Heart left ventricle (tissue), 13 donors: ENCODE data around the gene GIMAP6.
"Not testable (repeated sequence)": the region's sequence is repeated elsewhere in the genome, so short reads cannot be mapped to it uniquely, and the experiment has no call there.

Source experiments
- POLR2A ChIP-seq, 2 donors: fragments of 450-650 bp; IDR thresholded peaks; one replicate each; pipeline ENCODE4 v1.6.1; 2017; ENCODE audit warnings: antibody characterized with exemption in 2 of 2, mild to moderate bottlenecking in 2 of 2, moderate library complexity in 2 of 2
- TF ChIP-seq, protein P1 (sequence below), 12 donors: fragments of 200-600 bp; sonication (generic) in 4 of 12; IDR thresholded peaks; one replicate each; pipeline versions ENCODE4 v1.5.0 to v1.8.0; 2018 to 2022; ENCODE audit warnings: antibody characterized with exemption in 12 of 12, mild to moderate bottlenecking in 5 of 12
- donor health status: ischemic (EF 13 %, LVEDD 7.1; RV severe dilation, severe dysfunction).
- donor health status: DM: no; HTN: yes; CAD: no.
- donor health status: DM: no; HTN: no; CAD: no.
- donor health status: ischemic (EF 25% LVEDD 6.9; RV normal size, moderate dysfunction).
- donor health status: ischemic (EF 25% LVEDD 5.7; RV mildly dilated, moderate dysfunction).
- donor health status: ischemic (EF 35%, LVEDD 5.7; RV mildly dilated, moderate dysfunction).
- donor health status: nonischemic (EF 11% LVEDD 7.7; RV severe dilation, severe dysfunction).
- donor health status: DM: yes; HTN: yes; CAD: no.
- donor health status: PGD.
- donor health status: ischemic (EF 29% LVEDD 5.4; RV normal size, mild dysfunction).
- donor health status: nonischemic (EF 23%, LVEDD 6.1; RV moderate dilation, normal function).

DNA sequence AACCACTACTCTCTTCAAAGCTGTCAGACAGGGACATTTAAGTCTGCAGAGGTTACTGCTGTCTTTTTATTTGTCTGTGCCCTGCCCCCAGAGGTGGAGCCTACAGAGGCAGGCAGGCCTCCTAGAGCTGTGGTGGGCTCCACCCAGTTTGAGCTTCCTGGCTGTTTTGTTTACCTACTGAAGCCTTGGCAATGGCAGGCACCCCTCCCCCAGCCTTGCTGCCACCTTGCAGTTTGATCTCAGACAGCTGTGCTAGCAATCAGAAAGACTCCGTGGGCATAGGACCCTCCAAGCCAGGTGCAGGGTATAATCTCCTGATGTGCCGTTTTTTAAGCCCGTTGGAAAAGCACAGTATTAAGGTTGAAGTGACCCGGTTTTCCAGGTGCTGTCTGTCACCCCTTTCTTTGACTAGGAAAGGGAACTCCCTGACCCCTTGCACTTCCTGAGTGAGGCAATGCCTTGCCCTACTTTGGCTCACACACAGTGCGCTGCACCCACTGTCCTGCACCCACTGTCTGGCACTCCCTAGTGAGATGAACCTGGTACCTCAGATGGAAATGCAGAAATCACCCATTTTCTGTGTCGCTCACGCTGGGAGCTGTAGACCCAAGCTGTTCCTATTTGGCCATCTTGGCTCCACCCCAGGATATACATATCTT lies 52.1 kb downstream of the GIMAP6 start:
- not testable (repeated sequence) for TF ChIP-seq POLR2A (IDR thresholded peaks at IDR 0.05)
- TF ChIP-seq, protein P1, sequence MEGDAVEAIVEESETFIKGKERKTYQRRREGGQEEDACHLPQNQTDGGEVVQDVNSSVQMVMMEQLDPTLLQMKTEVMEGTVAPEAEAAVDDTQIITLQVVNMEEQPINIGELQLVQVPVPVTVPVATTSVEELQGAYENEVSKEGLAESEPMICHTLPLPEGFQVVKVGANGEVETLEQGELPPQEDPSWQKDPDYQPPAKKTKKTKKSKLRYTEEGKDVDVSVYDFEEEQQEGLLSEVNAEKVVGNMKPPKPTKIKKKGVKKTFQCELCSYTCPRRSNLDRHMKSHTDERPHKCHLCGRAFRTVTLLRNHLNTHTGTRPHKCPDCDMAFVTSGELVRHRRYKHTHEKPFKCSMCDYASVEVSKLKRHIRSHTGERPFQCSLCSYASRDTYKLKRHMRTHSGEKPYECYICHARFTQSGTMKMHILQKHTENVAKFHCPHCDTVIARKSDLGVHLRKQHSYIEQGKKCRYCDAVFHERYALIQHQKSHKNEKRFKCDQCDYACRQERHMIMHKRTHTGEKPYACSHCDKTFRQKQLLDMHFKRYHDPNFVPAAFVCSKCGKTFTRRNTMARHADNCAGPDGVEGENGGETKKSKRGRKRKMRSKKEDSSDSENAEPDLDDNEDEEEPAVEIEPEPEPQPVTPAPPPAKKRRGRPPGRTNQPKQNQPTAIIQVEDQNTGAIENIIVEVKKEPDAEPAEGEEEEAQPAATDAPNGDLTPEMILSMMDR (IDR thresholded peaks at IDR 0.05), result not testable (repeated sequence)
